GM18519 (cell line): ENCODE results near the gene SNX10.

Experiments used
- ATAC-seq: cut with Tn5 transposase; IDR thresholded peaks from one replicate; pipeline ENCODE4 v1.9.1; 2021; ENCODE audit warnings: mild to moderate bottlenecking, moderate library complexity; ENCODE audit not compliant: unreplicated experiment, low FRiP score

The SNX10 gene

GRCh38 chr7:26332698-26333097 lies 41.0 kb downstream of the SNX10 start:
- no peak for ATAC-seq

GRCh38 chr7:26334166-26334859 lies 42.7 kb downstream of the SNX10 start:
- ATAC-seq, result no peak

- ATAC-seq, result no peak
Measured at GRCh38 chr7:26337232-26337865, 45.7 kb downstream of the SNX10 start.

GRCh38 chr7:26340476-26341018 lies 48.9 kb downstream of the SNX10 start:
- ATAC-seq, result no peak

GRCh38 chr7:26343320-26343832 lies 51.7 kb downstream of the SNX10 start:
- ATAC-seq, result no peak

- no peak for ATAC-seq
Measured at GRCh38 chr7:26343837-26344236, 52.2 kb downstream of the SNX10 start.

- no peak for ATAC-seq
Measured at GRCh38 chr7:26345202-26345601, 53.5 kb downstream of the SNX10 start.

- no peak for ATAC-seq
Measured at GRCh38 chr7:26345837-26346236, 54.2 kb downstream of the SNX10 start.

- ATAC-seq, result no peak
Measured at GRCh38 chr7:26346611-26347203, 55.0 kb downstream of the SNX10 start.

- no peak for ATAC-seq
Measured at GRCh38 chr7:26348234-26348851, 56.7 kb downstream of the SNX10 start.

GRCh38 chr7:26349005-26349915 lies 57.6 kb downstream of the SNX10 start:
- ATAC-seq, result no peak

- ATAC-seq, result no peak
Measured at GRCh38 chr7:26351171-26351570, 59.5 kb downstream of the SNX10 start.

- ATAC-seq, result no peak
Measured at GRCh38 chr7:26356229-26356628, 64.6 kb downstream of the SNX10 start.

- no peak for ATAC-seq
Measured at GRCh38 chr7:26356929-26357798, 65.5 kb downstream of the SNX10 start.

GRCh38 chr7:26357799-26358151 lies 66.1 kb downstream of the SNX10 start:
- no peak for ATAC-seq

- ATAC-seq, result no peak
Measured at GRCh38 chr7:26360650-26361049, 69.0 kb downstream of the SNX10 start.

GRCh38 chr7:26361637-26362036 lies 70.0 kb downstream of the SNX10 start:
- no peak for ATAC-seq

GRCh38 chr7:26363465-26363864 lies 71.8 kb downstream of the SNX10 start:
- ATAC-seq, result no peak
